Measurements from ENCODE around the gene TMEM81. TPM values are rescaled to one million over a fixed set of nuclear protein-coding genes. Genes with fewer than 3 reads are reported as not detected.

Gene TMEM81
- total and polyA plus RNA-seq, 2 experiments from 2014 or later, result 3.6 to 4.5 TPM

DNA sequence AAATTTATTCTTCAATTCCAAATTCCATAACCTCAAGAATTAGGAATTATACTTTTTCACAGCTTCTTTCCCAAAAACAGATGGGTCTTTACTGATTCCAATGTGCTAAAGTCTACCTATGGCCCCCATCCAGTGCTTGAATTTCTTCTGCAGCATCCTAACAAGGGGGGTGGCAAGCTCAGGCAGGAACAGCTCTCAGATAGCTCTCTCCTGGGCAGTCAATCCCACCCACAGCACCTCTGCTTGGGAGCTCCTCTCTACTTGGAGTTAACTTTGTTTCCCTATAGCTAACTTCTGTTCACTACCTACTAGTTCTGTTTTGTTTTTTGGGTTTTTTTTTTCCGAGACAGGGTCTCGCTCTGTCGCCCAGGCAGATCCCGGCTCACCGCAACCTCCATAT, 25.5 kb upstream of the TMEM81 start (continued):
- TF ChIP-seq, protein P1, sequence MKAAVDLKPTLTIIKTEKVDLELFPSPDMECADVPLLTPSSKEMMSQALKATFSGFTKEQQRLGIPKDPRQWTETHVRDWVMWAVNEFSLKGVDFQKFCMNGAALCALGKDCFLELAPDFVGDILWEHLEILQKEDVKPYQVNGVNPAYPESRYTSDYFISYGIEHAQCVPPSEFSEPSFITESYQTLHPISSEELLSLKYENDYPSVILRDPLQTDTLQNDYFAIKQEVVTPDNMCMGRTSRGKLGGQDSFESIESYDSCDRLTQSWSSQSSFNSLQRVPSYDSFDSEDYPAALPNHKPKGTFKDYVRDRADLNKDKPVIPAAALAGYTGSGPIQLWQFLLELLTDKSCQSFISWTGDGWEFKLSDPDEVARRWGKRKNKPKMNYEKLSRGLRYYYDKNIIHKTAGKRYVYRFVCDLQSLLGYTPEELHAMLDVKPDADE (IDR thresholded peaks at IDR 0.05), result no peak
- no peak for TF ChIP-seq EZH2phosphoT487 (IDR thresholded peaks at IDR 0.05; ENCODE audit: unreplicated experiment)
- TF ChIP-seq, protein P2, sequence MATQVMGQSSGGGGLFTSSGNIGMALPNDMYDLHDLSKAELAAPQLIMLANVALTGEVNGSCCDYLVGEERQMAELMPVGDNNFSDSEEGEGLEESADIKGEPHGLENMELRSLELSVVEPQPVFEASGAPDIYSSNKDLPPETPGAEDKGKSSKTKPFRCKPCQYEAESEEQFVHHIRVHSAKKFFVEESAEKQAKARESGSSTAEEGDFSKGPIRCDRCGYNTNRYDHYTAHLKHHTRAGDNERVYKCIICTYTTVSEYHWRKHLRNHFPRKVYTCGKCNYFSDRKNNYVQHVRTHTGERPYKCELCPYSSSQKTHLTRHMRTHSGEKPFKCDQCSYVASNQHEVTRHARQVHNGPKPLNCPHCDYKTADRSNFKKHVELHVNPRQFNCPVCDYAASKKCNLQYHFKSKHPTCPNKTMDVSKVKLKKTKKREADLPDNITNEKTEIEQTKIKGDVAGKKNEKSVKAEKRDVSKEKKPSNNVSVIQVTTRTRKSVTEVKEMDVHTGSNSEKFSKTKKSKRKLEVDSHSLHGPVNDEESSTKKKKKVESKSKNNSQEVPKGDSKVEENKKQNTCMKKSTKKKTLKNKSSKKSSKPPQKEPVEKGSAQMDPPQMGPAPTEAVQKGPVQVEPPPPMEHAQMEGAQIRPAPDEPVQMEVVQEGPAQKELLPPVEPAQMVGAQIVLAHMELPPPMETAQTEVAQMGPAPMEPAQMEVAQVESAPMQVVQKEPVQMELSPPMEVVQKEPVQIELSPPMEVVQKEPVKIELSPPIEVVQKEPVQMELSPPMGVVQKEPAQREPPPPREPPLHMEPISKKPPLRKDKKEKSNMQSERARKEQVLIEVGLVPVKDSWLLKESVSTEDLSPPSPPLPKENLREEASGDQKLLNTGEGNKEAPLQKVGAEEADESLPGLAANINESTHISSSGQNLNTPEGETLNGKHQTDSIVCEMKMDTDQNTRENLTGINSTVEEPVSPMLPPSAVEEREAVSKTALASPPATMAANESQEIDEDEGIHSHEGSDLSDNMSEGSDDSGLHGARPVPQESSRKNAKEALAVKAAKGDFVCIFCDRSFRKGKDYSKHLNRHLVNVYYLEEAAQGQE (IDR thresholded peaks at IDR 0.05; ENCODE audit: unreplicated experiment), result no peak
- TF ChIP-seq STAT1 (IDR thresholded peaks at IDR 0.05; ENCODE audit: unreplicated experiment), result no peak

DNA sequence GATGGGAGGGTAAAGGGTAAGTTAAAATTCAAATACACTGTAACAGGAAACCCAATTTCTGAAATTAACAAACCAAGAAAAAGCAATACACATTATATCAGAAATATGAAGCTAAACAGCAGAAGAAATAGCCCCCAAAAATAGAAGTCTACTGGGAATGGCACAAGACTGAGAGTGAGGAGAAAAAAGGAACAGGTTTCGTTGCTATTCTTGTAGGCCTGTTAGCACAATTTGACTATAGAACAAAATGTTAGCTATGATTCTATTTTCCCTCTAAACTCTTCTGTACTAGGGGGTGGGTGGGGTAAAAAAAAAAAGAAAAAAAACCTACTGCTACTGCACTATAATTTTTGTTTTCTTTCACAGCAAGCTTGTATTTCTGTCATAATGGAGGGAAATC, 25.0 kb upstream of the TMEM81 start:
- 0 out of 2 replicates have a peak, but pooled peaks cover 6% of the 10 kb centered on the region for H3F3A ChIP-seq (replicated peaks; ENCODE audit: low read depth)
- H3K4me3 ChIP-seq, result no peak overlapping the region
- Mint-ChIP-seq H3K27me3 (ENCODE audit: insufficient read depth, low read depth, poor library complexity) (no peaks in the 10 kb centered on the region), H3K27ac (no peak overlapping the region), H3K36me3 (ENCODE audit: low read depth) (peaks cover 39% of the 10 kb centered on the region), H3K4me1 (no peaks in the 10 kb centered on the region), H3K4me3 (no peak overlapping the region), H3K9me3 (no peaks in the 10 kb centered on the region)
- H3K79me2 ChIP-seq (replicated peaks; ENCODE audit: insufficient read depth), result peaks cover 13% of the 10 kb centered on the region; the same call in 1 of the 2 replicates
- no peaks in the 10 kb centered on the region for H3K9me2 ChIP-seq (ENCODE audit: insufficient read depth)
- H3K27me3 ChIP-seq (ENCODE audit: insufficient read depth), result no peaks in the 10 kb centered on the region
- DNase-seq (ENCODE audit: low spot score) (no peak), ATAC-seq (no peak)
- no peak overlapping the region for H3K4me2 ChIP-seq
- H3K36me3 ChIP-seq (ENCODE audit: insufficient read depth), result peaks cover 35% of the 10 kb centered on the region
- H4K20me1 ChIP-seq (replicated peaks; ENCODE audit: insufficient read depth), result peaks cover 14% of the 10 kb centered on the region
- no peak overlapping the region for H2AFZ ChIP-seq
- H3K4me1 ChIP-seq (ENCODE audit: insufficient read depth), result no peaks in the 10 kb centered on the region
- H3K27ac ChIP-seq (ENCODE audit: low read depth), result no peak overlapping the region
- no peak for TF ChIP-seq JUNB (IDR thresholded peaks at IDR 0.05; ENCODE audit: unreplicated experiment)
- TF ChIP-seq ZNF331 (CRISPR knock-in tag; IDR thresholded peaks at IDR 0.05; ENCODE audit: low read depth), result no peak
- TF ChIP-seq, protein P3, sequence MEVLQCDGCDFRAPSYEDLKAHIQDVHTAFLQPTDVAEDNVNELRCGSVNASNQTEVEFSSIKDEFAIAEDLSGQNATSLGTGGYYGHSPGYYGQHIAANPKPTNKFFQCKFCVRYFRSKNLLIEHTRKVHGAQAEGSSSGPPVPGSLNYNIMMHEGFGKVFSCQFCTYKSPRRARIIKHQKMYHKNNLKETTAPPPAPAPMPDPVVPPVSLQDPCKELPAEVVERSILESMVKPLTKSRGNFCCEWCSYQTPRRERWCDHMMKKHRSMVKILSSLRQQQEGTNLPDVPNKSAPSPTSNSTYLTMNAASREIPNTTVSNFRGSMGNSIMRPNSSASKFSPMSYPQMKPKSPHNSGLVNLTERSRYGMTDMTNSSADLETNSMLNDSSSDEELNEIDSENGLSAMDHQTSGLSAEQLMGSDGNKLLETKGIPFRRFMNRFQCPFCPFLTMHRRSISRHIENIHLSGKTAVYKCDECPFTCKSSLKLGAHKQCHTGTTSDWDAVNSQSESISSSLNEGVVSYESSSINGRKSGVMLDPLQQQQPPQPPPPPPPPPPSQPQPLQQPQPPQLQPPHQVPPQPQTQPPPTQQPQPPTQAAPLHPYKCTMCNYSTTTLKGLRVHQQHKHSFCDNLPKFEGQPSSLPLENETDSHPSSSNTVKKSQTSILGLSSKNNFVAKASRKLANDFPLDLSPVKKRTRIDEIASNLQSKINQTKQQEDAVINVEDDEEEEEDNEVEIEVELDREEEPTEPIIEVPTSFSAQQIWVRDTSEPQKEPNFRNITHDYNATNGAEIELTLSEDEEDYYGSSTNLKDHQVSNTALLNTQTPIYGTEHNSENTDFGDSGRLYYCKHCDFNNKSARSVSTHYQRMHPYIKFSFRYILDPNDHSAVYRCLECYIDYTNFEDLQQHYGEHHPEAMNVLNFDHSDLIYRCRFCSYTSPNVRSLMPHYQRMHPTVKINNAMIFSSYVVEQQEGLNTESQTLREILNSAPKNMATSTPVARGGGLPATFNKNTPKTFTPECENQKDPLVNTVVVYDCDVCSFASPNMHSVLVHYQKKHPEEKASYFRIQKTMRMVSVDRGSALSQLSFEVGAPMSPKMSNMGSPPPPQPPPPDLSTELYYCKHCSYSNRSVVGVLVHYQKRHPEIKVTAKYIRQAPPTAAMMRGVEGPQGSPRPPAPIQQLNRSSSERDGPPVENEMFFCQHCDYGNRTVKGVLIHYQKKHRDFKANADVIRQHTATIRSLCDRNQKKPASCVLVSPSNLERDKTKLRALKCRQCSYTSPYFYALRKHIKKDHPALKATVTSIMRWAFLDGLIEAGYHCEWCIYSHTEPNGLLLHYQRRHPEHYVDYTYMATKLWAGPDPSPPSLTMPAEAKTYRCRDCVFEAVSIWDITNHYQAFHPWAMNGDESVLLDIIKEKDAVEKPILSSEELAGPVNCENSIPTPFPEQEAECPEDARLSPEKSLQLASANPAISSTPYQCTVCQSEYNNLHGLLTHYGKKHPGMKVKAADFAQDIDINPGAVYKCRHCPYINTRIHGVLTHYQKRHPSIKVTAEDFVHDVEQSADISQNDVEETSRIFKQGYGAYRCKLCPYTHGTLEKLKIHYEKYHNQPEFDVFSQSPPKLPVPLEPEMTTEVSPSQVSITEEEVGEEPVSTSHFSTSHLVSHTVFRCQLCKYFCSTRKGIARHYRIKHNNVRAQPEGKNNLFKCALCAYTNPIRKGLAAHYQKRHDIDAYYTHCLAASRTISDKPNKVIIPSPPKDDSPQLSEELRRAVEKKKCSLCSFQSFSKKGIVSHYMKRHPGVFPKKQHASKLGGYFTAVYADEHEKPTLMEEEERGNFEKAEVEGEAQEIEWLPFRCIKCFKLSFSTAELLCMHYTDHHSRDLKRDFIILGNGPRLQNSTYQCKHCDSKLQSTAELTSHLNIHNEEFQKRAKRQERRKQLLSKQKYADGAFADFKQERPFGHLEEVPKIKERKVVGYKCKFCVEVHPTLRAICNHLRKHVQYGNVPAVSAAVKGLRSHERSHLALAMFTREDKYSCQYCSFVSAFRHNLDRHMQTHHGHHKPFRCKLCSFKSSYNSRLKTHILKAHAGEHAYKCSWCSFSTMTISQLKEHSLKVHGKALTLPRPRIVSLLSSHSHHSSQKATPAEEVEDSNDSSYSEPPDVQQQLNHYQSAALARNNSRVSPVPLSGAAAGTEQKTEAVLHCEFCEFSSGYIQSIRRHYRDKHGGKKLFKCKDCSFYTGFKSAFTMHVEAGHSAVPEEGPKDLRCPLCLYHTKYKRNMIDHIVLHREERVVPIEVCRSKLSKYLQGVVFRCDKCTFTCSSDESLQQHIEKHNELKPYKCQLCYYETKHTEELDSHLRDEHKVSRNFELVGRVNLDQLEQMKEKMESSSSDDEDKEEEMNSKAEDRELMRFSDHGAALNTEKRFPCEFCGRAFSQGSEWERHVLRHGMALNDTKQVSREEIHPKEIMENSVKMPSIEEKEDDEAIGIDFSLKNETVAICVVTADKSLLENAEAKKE (CRISPR knock-in tag; IDR thresholded peaks at IDR 0.05), result no peak
- no peak for TF ChIP-seq CREB1 (CRISPR knock-in tag; IDR thresholded peaks at IDR 0.05; ENCODE audit: low read depth)
- TF ChIP-seq, protein P2 (IDR thresholded peaks at IDR 0.05; ENCODE audit: unreplicated experiment), result no peak
- TF ChIP-seq EZH2 (IDR thresholded peaks at IDR 0.05; ENCODE audit: low read depth, unreplicated experiment), result no peak
- TF ChIP-seq POLR2AphosphoS5 (IDR thresholded peaks at IDR 0.05; ENCODE audit: low read depth), result no peak
- TF ChIP-seq EZH2phosphoT487 (IDR thresholded peaks at IDR 0.05; ENCODE audit: unreplicated experiment), result no peak
- TF ChIP-seq ZNF114 (CRISPR knock-in tag; IDR thresholded peaks at IDR 0.05), result no peak
